ENCODE data around the gene COL4A2.

COL4A2 gene

DNA sequence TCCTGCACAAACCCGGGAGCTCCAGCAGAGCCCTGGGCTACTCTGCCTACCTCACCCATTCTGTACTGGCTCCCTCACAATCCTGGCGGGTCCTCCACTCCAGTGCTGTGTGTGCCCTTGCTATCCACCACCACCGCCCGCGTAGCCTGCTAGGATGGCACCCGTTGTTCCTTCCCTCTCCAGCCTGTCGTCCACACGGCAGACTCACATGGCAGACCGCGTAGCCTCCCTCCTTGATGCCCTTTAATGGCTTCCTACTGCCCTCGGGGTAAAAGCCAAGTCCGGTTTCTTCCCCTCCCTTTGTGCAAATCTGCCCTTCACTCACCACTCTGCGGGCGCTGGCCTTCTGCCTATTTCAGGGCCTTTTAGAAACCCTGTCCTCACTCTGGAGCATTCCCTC lies 147.9 kb downstream of the COL4A2 start:
- Histone ChIP-seq H3K27ac (ENCODE audit: extremely low read depth, low read depth, low read length) (no peak overlapping the region), H3K4me3 (ENCODE audit: low read depth, low read length) (no peak overlapping the region), H3K4me1 (ENCODE audit: control insufficient read depth, insufficient read depth, low read length) (no peaks in the 10 kb centered on the region), H3K36me3 (ENCODE audit: control insufficient read depth in 2 of 2, insufficient read depth in 1 of 2, low read length in 2 of 2) (peaks cover 0 to 10% of the 10 kb centered on the region in 2 experiments; a peak in 2 of 3 replicates), H3K9me3 (ENCODE audit: control insufficient read depth, insufficient read depth, low read depth, low read length) (no peaks in the 10 kb centered on the region)
- TF ChIP-seq ZNF658 (tag by site-specific recombination; IDR thresholded peaks at IDR 0.05) = no peak
- TF ChIP-seq, protein P1, sequence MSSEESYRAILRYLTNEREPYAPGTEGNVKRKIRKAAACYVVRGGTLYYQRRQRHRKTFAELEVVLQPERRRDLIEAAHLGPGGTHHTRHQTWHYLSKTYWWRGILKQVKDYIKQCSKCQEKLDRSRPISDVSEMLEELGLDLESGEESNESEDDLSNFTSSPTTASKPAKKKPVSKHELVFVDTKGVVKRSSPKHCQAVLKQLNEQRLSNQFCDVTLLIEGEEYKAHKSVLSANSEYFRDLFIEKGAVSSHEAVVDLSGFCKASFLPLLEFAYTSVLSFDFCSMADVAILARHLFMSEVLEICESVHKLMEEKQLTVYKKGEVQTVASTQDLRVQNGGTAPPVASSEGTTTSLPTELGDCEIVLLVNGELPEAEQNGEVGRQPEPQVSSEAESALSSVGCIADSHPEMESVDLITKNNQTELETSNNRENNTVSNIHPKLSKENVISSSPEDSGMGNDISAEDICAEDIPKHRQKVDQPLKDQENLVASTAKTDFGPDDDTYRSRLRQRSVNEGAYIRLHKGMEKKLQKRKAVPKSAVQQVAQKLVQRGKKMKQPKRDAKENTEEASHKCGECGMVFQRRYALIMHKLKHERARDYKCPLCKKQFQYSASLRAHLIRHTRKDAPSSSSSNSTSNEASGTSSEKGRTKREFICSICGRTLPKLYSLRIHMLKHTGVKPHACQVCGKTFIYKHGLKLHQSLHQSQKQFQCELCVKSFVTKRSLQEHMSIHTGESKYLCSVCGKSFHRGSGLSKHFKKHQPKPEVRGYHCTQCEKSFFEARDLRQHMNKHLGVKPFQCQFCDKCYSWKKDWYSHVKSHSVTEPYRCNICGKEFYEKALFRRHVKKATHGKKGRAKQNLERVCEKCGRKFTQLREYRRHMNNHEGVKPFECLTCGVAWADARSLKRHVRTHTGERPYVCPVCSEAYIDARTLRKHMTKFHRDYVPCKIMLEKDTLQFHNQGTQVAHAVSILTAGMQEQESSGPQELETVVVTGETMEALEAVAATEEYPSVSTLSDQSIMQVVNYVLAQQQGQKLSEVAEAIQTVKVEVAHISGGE (tag by site-specific recombination; conservative IDR thresholded peaks at IDR 0.05; ENCODE audit: low read depth) = no peak
- TF ChIP-seq, protein P2, sequence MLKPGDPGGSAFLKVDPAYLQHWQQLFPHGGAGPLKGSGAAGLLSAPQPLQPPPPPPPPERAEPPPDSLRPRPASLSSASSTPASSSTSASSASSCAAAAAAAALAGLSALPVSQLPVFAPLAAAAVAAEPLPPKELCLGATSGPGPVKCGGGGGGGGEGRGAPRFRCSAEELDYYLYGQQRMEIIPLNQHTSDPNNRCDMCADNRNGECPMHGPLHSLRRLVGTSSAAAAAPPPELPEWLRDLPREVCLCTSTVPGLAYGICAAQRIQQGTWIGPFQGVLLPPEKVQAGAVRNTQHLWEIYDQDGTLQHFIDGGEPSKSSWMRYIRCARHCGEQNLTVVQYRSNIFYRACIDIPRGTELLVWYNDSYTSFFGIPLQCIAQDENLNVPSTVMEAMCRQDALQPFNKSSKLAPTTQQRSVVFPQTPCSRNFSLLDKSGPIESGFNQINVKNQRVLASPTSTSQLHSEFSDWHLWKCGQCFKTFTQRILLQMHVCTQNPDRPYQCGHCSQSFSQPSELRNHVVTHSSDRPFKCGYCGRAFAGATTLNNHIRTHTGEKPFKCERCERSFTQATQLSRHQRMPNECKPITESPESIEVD (tag by site-specific recombination; IDR thresholded peaks at IDR 0.05) = no peak
- TF ChIP-seq, protein P3, sequence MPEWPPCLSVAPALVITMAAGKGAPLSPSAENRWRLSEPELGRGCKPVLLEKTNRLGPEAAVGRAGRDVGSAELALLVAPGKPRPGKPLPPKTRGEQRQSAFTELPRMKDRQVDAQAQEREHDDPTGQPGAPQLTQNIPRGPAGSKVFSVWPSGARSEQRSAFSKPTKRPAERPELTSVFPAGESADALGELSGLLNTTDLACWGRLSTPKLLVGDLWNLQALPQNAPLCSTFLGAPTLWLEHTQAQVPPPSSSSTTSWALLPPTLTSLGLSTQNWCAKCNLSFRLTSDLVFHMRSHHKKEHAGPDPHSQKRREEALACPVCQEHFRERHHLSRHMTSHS (tag by site-specific recombination; IDR thresholded peaks at IDR 0.05) = no peak
- CTCF ChIA-PET = interaction anchor here (0.6 to 1.8 kb wide), 12 partner anchors 14 to 595 kb away, joined by 3 to 8 read pairs (median 4); no protein-coding TSS in a partner anchor
- POLR2A ChIA-PET = no interaction called here

DNA sequence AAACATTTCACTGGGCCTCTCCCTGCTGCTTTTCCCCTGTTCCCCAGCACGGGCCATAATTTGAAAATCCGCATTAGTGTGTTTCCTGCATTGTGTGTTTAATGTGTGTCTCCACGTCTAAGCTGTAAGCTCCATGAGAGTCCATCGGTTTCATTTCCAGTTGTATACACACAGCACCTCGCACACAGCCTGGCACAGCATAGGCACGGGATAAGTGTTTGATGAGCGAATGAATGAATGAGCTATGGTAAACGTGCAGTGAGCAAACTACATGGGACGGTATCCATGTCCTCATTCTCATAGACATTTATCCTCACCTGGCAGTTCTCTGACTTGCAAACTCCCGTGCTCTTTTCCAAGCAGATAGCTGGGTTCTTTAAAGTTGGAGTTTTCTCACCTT lies 148.4 kb downstream of the COL4A2 start:
- Histone ChIP-seq H3K36me3 (ENCODE audit: control insufficient read depth in 2 of 2, insufficient read depth in 1 of 2, low read length in 2 of 2) (peaks cover 0 to 8% of the 10 kb centered on the region in 2 experiments; a peak in 2 of 3 replicates), H3K9me3 (ENCODE audit: control insufficient read depth, insufficient read depth, low read depth, low read length) (no peaks in the 10 kb centered on the region), H3K4me1 (ENCODE audit: control insufficient read depth, insufficient read depth, low read length) (no peaks in the 10 kb centered on the region), H3K4me3 (ENCODE audit: low read depth, low read length) (no peak overlapping the region), H3K27ac (ENCODE audit: extremely low read depth, low read depth, low read length) (no peak overlapping the region)
- ChIA-PET CTCF (interaction anchor here (0.6 to 1.8 kb wide), 37 partner anchors 9 to 1054 kb away, joined by 3 to 8 read pairs (median 3); no protein-coding TSS in a partner anchor), POLR2A (interaction anchor here (1.0 to 1.2 kb wide), 2 partner anchors 28 to 260 kb away, joined by 3 to 11 read pairs; no protein-coding TSS in a partner anchor)
- no peak for TF ChIP-seq ZXDB (tag by site-specific recombination; IDR thresholded peaks at IDR 0.05)
- TF ChIP-seq ZNF214 (tag by site-specific recombination; IDR thresholded peaks at IDR 0.05; ENCODE audit: borderline replicate concordance) = no peak
- TF ChIP-seq ZFP69B (tag by site-specific recombination; IDR thresholded peaks at IDR 0.05) = no peak
- TF ChIP-seq ZNF354C (tag by site-specific recombination; IDR thresholded peaks at IDR 0.05; ENCODE audit: borderline replicate concordance, low read depth) = no peak

DNA sequence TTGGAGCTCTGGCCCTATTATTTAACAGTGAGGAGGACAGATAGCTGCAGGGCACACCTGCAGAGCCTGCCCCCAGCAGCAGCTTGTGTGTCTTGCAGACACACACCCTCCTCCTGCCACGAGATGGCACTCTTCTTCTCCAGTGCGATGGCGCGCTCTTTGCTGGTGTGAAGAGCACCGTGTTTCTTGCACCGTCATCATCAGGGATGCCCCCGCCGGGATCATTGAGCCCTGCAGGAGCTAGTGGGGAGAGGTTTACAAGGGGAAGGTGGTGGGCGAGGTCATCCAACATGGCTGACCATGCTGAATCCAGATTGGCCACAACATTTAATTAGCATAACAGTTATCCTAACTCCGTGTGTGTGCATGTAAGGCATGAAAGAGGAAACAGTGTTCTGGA lies 148.9 kb downstream of the COL4A2 start:
- H3K9me3 ChIP-seq (ENCODE audit: control insufficient read depth, insufficient read depth, low read depth, low read length) = no peaks in the 10 kb centered on the region
- CTCF ChIA-PET = interaction anchor here (0.6 to 1.8 kb wide), 39 partner anchors 8 to 1054 kb away, joined by 3 to 8 read pairs (median 3); no protein-coding TSS in a partner anchor
- TF ChIP-seq, protein P4, sequence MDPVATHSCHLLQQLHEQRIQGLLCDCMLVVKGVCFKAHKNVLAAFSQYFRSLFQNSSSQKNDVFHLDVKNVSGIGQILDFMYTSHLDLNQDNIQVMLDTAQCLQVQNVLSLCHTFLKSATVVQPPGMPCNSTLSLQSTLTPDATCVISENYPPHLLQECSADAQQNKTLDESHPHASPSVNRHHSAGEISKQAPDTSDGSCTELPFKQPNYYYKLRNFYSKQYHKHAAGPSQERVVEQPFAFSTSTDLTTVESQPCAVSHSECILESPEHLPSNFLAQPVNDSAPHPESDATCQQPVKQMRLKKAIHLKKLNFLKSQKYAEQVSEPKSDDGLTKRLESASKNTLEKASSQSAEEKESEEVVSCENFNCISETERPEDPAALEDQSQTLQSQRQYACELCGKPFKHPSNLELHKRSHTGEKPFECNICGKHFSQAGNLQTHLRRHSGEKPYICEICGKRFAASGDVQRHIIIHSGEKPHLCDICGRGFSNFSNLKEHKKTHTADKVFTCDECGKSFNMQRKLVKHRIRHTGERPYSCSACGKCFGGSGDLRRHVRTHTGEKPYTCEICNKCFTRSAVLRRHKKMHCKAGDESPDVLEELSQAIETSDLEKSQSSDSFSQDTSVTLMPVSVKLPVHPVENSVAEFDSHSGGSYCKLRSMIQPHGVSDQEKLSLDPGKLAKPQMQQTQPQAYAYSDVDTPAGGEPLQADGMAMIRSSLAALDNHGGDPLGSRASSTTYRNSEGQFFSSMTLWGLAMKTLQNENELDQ (tag by site-specific recombination; IDR thresholded peaks at IDR 0.05; ENCODE audit: low read depth) = no peak
- TF ChIP-seq GFI1B (tag by site-specific recombination; IDR thresholded peaks at IDR 0.05) (no peak), ZNF600 (tag by site-specific recombination; IDR thresholded peaks at IDR 0.05) (peak; percentile 86), HOXD13 (CRISPR knock-in tag; IDR thresholded peaks at IDR 0.05; ENCODE audit: borderline replicate concordance) (no peak), ZFHX2 (tag by site-specific recombination; conservative IDR thresholded peaks at IDR 0.05) (peak; percentile 54; the same call in 1 of the 2 replicates), ZBTB7A (tag by site-specific recombination; IDR thresholded peaks at IDR 0.05; ENCODE audit: low read depth) (no peak), ZNF202 (tag by site-specific recombination; IDR thresholded peaks at IDR 0.05; ENCODE audit: borderline replicate concordance) (no peak), ZNF223 (tag by site-specific recombination; IDR thresholded peaks at IDR 0.05) (no peak), SALL2 (tag by site-specific recombination; IDR thresholded peaks at IDR 0.05; ENCODE audit: borderline replicate concordance) (no peak), ZNF843 (tag by site-specific recombination; IDR thresholded peaks at IDR 0.05) (no peak), SP7 (tag by site-specific recombination; IDR thresholded peaks at IDR 0.05) (no peak)
- TF ChIP-seq, protein P5, sequence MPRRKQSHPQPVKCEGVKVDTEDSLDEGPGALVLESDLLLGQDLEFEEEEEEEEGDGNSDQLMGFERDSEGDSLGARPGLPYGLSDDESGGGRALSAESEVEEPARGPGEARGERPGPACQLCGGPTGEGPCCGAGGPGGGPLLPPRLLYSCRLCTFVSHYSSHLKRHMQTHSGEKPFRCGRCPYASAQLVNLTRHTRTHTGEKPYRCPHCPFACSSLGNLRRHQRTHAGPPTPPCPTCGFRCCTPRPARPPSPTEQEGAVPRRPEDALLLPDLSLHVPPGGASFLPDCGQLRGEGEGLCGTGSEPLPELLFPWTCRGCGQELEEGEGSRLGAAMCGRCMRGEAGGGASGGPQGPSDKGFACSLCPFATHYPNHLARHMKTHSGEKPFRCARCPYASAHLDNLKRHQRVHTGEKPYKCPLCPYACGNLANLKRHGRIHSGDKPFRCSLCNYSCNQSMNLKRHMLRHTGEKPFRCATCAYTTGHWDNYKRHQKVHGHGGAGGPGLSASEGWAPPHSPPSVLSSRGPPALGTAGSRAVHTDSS (tag by site-specific recombination; IDR thresholded peaks at IDR 0.05) = peak; percentile 63; the same call in 1 of the 2 replicates

More for the DNA sequence above, 148.9 kb downstream of the COL4A2 start:
- peaks cover 0 to 4% of the 10 kb centered on the region in 2 experiments; a peak in 2 of 3 replicates for H3K36me3 ChIP-seq (ENCODE audit: control insufficient read depth in 2 of 2, insufficient read depth in 1 of 2, low read length in 2 of 2)
- no peak overlapping the region for H3K27ac ChIP-seq (ENCODE audit: extremely low read depth, low read depth, low read length)
- POLR2A ChIA-PET = interaction anchor here (1.0 to 1.2 kb wide), 2 partner anchors 27 to 259 kb away, joined by 3 to 11 read pairs; no protein-coding TSS in a partner anchor
- no peaks in the 10 kb centered on the region for H3K4me1 ChIP-seq (ENCODE audit: control insufficient read depth, insufficient read depth, low read length)
- H3K4me3 ChIP-seq (ENCODE audit: low read depth, low read length) = no peak overlapping the region
